Measurements from ENCODE around the gene INPP5E. TPM values are rescaled to one million over a fixed set of nuclear protein-coding genes. Genes with fewer than 3 reads are reported as not detected.

The INPP5E gene
- total RNA-seq, 1 donor from 2014 or later: 24.0 TPM

GRCh38 chr9:136448655-136449054 lies 9.0 kb upstream of the INPP5E start:
- Mint-ChIP-seq H3K9me3 (no peaks in the 10 kb centered on the region), H3K36me3 (peaks cover 17% of the 10 kb centered on the region), H3K4me1 (ENCODE audit: unreplicated experiment) (no peaks in the 10 kb centered on the region), H3K27me3 (no peaks in the 10 kb centered on the region), H3K4me3 (no peak overlapping the region), H3K27ac (no peak overlapping the region)
- no peak for DNase-seq (ENCODE audit: extremely low spot score, unreplicated experiment)
- TF ChIP-seq CTCF (conservative IDR thresholded peaks at IDR 0.05): no peak

- Mint-ChIP-seq H3K27me3 (no peaks in the 10 kb centered on the region), H3K27ac (no peak overlapping the region), H3K4me1 (ENCODE audit: unreplicated experiment) (no peaks in the 10 kb centered on the region), H3K9me3 (no peaks in the 10 kb centered on the region), H3K4me3 (no peak overlapping the region), H3K36me3 (peaks cover 19% of the 10 kb centered on the region)
- no peak for DNase-seq (ENCODE audit: extremely low spot score, unreplicated experiment)
- no peak for TF ChIP-seq CTCF (conservative IDR thresholded peaks at IDR 0.05)
Observed at GRCh38 chr9:136447173-136447778, 7.6 kb upstream of the INPP5E start.

GRCh38 chr9:136445799-136446198 lies 6.2 kb upstream of the INPP5E start:
- Mint-ChIP-seq H3K9me3 (no peaks in the 10 kb centered on the region), H3K27me3 (no peaks in the 10 kb centered on the region), H3K4me3 (no peak overlapping the region), H3K27ac (no peak overlapping the region), H3K36me3 (peaks cover 19% of the 10 kb centered on the region), H3K4me1 (ENCODE audit: unreplicated experiment) (no peaks in the 10 kb centered on the region)
- DNase-seq (ENCODE audit: extremely low spot score, unreplicated experiment): no peak
- no peak for TF ChIP-seq CTCF (conservative IDR thresholded peaks at IDR 0.05)

- H3K4me1 Mint-ChIP-seq (ENCODE audit: unreplicated experiment): peaks cover 5% of the 10 kb centered on the region
- H3K27me3 Mint-ChIP-seq: no peaks in the 10 kb centered on the region
- H3K4me3 Mint-ChIP-seq: no peak overlapping the region
- H3K9me3 Mint-ChIP-seq: no peaks in the 10 kb centered on the region
- DNase-seq (ENCODE audit: extremely low spot score, unreplicated experiment): no peak
- no peak overlapping the region for H3K27ac Mint-ChIP-seq
- TF ChIP-seq CTCF (conservative IDR thresholded peaks at IDR 0.05): no peak
- peaks cover 13% of the 10 kb centered on the region for H3K36me3 Mint-ChIP-seq
Observed at GRCh38 chr9:136444102-136444501, 4.5 kb upstream of the INPP5E start.

GRCh38 chr9:136443687-136444086 lies 4.0 kb upstream of the INPP5E start:
- TF ChIP-seq CTCF (conservative IDR thresholded peaks at IDR 0.05): no peak
- no peak for DNase-seq (ENCODE audit: extremely low spot score, unreplicated experiment)
- Mint-ChIP-seq H3K4me1 (ENCODE audit: unreplicated experiment) (peaks cover 5% of the 10 kb centered on the region), H3K36me3 (peaks cover 13% of the 10 kb centered on the region), H3K4me3 (no peak overlapping the region), H3K27ac (no peak overlapping the region), H3K27me3 (no peaks in the 10 kb centered on the region), H3K9me3 (no peaks in the 10 kb centered on the region)

- Mint-ChIP-seq H3K36me3 (peaks cover 13% of the 10 kb centered on the region), H3K27ac (no peak overlapping the region)
- no peak for TF ChIP-seq CTCF (conservative IDR thresholded peaks at IDR 0.05)
Observed at GRCh38 chr9:136443087-136443486, 3.4 kb upstream of the INPP5E start.

More at GRCh38 chr9:136443087-136443486, 3.4 kb upstream of the INPP5E start:
- H3K4me3 Mint-ChIP-seq: no peak overlapping the region
- H3K27me3 Mint-ChIP-seq: no peaks in the 10 kb centered on the region
- no peaks in the 10 kb centered on the region for H3K9me3 Mint-ChIP-seq
- DNase-seq (ENCODE audit: extremely low spot score, unreplicated experiment): no peak
- H3K4me1 Mint-ChIP-seq (ENCODE audit: unreplicated experiment): peaks cover 8% of the 10 kb centered on the region

Measured in type B pancreatic cell (in vitro differentiated cells).